ENCODE measurements around the gene LDAH. TPM values are rescaled to one million over a fixed set of nuclear protein-coding genes. Genes with fewer than 3 reads are reported as not detected.
A peak's percentile ranks its signal among the peaks of the same experiment; 100 is the strongest.

The LDAH gene
- total RNA-seq, 1 donor from 2014 or later = 15.6 TPM

GRCh38 chr2:20635675-20636584 is 187.0 kb downstream of the LDAH start:
- no peaks in the 10 kb centered on the region for H3K27me3 ChIP-seq

GRCh38 chr2:20635113-20635510 is 187.8 kb downstream of the LDAH start:
- Histone ChIP-seq H3K4me3 (peak overlapping the region in 1 of 2 donors; percentile 30), H3K4me1 (peaks cover 28 to 57% of the 10 kb centered on the region in 2 donors)

More at GRCh38 chr2:20635675-20636584, 187.0 kb downstream of the LDAH start:
- TF ChIP-seq CTCF (IDR thresholded peaks at IDR 0.05) = peak; percentile 94 to 98 (median 96)
- peak in 1 of 2 donors; percentile 94 for DNase-seq (ENCODE audit: low spot score in 2 of 2)
- peaks cover 4 to 17% of the 10 kb centered on the region in 2 donors for H3K36me3 ChIP-seq
- intact Hi-C loops (cut with DNase I) = loop anchor here (1.0 to 2.0 kb wide), 3 partner anchors 57 to 257 kb away; no protein-coding TSS in a partner anchor
- H3K9me3 ChIP-seq = no peaks in the 10 kb centered on the region
- peak overlapping the region in 1 of 2 donors; percentile 40 for H3K4me3 ChIP-seq
- H3K27ac ChIP-seq = peak overlapping the region; percentile 68 to 99
- peaks cover 31 to 65% of the 10 kb centered on the region in 2 donors for H3K4me1 ChIP-seq

GRCh38 chr2:20634507-20635112 is 188.3 kb downstream of the LDAH start:
- Histone ChIP-seq H3K4me1 (peaks cover 28 to 53% of the 10 kb centered on the region in 2 donors), H3K27ac (peak overlapping the region; percentile 68 to 99)

More at GRCh38 chr2:20635113-20635510, 187.8 kb downstream of the LDAH start:
- Histone ChIP-seq H3K36me3 (peaks cover 4 to 15% of the 10 kb centered on the region in 2 donors), H3K27ac (peak overlapping the region; percentile 68 to 99), H3K9me3 (no peaks in the 10 kb centered on the region), H3K27me3 (no peaks in the 10 kb centered on the region)
- TF ChIP-seq CTCF (IDR thresholded peaks at IDR 0.05) = no peak
- intact Hi-C loops (cut with DNase I) = loop anchor here (2.0 kb wide), 2 partner anchors 56 to 256 kb away; no protein-coding TSS in a partner anchor
- no peak for DNase-seq (ENCODE audit: low spot score in 2 of 2)

More at GRCh38 chr2:20634507-20635112, 188.3 kb downstream of the LDAH start:
- no peak for TF ChIP-seq CTCF (IDR thresholded peaks at IDR 0.05)
- Histone ChIP-seq H3K36me3 (peaks cover 6 to 14% of the 10 kb centered on the region in 2 donors), H3K9me3 (no peaks in the 10 kb centered on the region), H3K27me3 (no peaks in the 10 kb centered on the region), H3K4me3 (peak overlapping the region in 1 of 2 donors; percentile 30)
- intact Hi-C loops (cut with DNase I) = loop anchor here (1.0 to 5.0 kb wide), 4 partner anchors 16 to 256 kb away; no protein-coding TSS in a partner anchor
- DNase-seq (ENCODE audit: low spot score in 2 of 2) = peak in 1 of 2 donors; percentile 88

Other genes with a start within 250 kb of the LDAH start
- 40.0 TPM for gene HS1BP3, start 172.0 kb downstream of the LDAH start, total RNA-seq
- 11.6 TPM for gene GDF7, start 156.0 kb downstream of the LDAH start, total RNA-seq
- gene APOB, start 221.0 kb upstream of the LDAH start, total RNA-seq = 8.5 TPM